Measurements from ENCODE around the gene ZNF594.

GRCh38 chr17:5164436-5164835, 27.2 kb downstream of the ZNF594 start:
- no peak for TF ChIP-seq SMARCA5 (IDR thresholded peaks at IDR 0.05)
- no peak for TF ChIP-seq NFIC (IDR thresholded peaks at IDR 0.05; ENCODE audit: low read depth, low read length)
- TF ChIP-seq CTCF (IDR thresholded peaks at IDR 0.05 in 2 of 3, conservative IDR thresholded peaks at IDR 0.05 in 1 of 3; ENCODE audit: control insufficient read depth in 2 of 3, extremely low read depth in 1 of 3, insufficient read depth in 1 of 3, low read depth in 3 of 3, low read length in 3 of 3): no peak
- no peak for TF ChIP-seq ZNF274 (IDR thresholded peaks at IDR 0.05; ENCODE audit: insufficient read depth, insufficient read length)

Data from GM12878 (cell line).